DND-41 (cell line): ENCODE measurements around the gene RORC.

Experiments used
- EZH2 ChIP-seq: IDR thresholded peaks from 3 replicates; pipeline ENCODE4 v1.6.1; 2012; ENCODE audit warnings: borderline replicate concordance, low read depth, mild to moderate bottlenecking, moderate library complexity, low read length, inconsistent platforms; ENCODE audit not compliant: severe bottlenecking
- TF ChIP-seq, protein P1 (sequence below): IDR thresholded peaks from 2 replicates; pipeline ENCODE4 v1.5.1; 2012; ENCODE audit warnings: borderline replicate concordance, low read length, moderate library complexity, mild to moderate bottlenecking; ENCODE audit not compliant: poor library complexity, severe bottlenecking; ENCODE audit errors: extremely low read depth

GRCh38 chr1:151809290-151809984, 22.2 kb downstream of the RORC start:
- TF ChIP-seq, protein P1, sequence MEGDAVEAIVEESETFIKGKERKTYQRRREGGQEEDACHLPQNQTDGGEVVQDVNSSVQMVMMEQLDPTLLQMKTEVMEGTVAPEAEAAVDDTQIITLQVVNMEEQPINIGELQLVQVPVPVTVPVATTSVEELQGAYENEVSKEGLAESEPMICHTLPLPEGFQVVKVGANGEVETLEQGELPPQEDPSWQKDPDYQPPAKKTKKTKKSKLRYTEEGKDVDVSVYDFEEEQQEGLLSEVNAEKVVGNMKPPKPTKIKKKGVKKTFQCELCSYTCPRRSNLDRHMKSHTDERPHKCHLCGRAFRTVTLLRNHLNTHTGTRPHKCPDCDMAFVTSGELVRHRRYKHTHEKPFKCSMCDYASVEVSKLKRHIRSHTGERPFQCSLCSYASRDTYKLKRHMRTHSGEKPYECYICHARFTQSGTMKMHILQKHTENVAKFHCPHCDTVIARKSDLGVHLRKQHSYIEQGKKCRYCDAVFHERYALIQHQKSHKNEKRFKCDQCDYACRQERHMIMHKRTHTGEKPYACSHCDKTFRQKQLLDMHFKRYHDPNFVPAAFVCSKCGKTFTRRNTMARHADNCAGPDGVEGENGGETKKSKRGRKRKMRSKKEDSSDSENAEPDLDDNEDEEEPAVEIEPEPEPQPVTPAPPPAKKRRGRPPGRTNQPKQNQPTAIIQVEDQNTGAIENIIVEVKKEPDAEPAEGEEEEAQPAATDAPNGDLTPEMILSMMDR = no peak
- TF ChIP-seq EZH2 = no peak
